HG03520 (cell line): ENCODE data around the gene CCNF.

Experiments
- ATAC-seq: cut with Tn5 transposase; IDR thresholded peaks from one replicate; pipeline ENCODE4 v1.9.1; 2021; ENCODE audit warnings: mild to moderate bottlenecking, moderate library complexity; ENCODE audit not compliant: unreplicated experiment

Gene CCNF

GRCh38 chr16:2455081-2455845 is 26.0 kb downstream of the CCNF start:
- ATAC-seq: no peak

GRCh38 chr16:2456551-2457153 is 27.4 kb downstream of the CCNF start:
- ATAC-seq: no peak

GRCh38 chr16:2457267-2457666 is 28.0 kb downstream of the CCNF start:
- no peak for ATAC-seq

GRCh38 chr16:2457946-2458345 is 28.7 kb downstream of the CCNF start:
- no peak for ATAC-seq

GRCh38 chr16:2458887-2459646 is 29.8 kb downstream of the CCNF start:
- ATAC-seq: no peak

GRCh38 chr16:2459647-2460390 is 30.6 kb downstream of the CCNF start, which contains the start of gene TEDC2:
Gene TEDC2, plus strand, starts transcription at chr16:2460109. Its CDS starts 36 bp downstream, at chr16:2460145.
- ATAC-seq: peak; percentile 82

- ATAC-seq: no peak
Measured at GRCh38 chr16:2460391-2460713, 31.1 kb downstream of the CCNF start.

GRCh38 chr16:2460916-2461315 is 31.7 kb downstream of the CCNF start:
- no peak for ATAC-seq

GRCh38 chr16:2462031-2462866 is 33.0 kb downstream of the CCNF start:
- no peak for ATAC-seq

GRCh38 chr16:2464333-2464732 is 35.1 kb downstream of the CCNF start:
- ATAC-seq: no peak

GRCh38 chr16:2465653-2466415 is 36.6 kb downstream of the CCNF start:
- ATAC-seq: no peak

- no peak for ATAC-seq
Measured at GRCh38 chr16:2466667-2467527, 37.6 kb downstream of the CCNF start.

GRCh38 chr16:2467528-2468232 is 38.4 kb downstream of the CCNF start:
- ATAC-seq: no peak

- ATAC-seq: no peak
Measured at GRCh38 chr16:2468233-2468724, 39.0 kb downstream of the CCNF start.

- ATAC-seq: no peak
Measured at GRCh38 chr16:2468725-2469398, 39.6 kb downstream of the CCNF start.

- no peak for ATAC-seq
Measured at GRCh38 chr16:2469399-2470233, 40.4 kb downstream of the CCNF start.
